TTC549 (cell line): ENCODE data around the gene IFT57.

ENCODE experiments used
- FAIRE-seq: peaks from 2 replicates; lab custom pipeline; 2012; peaks lifted over from hg19 to GRCh38; lab: Jason Lieb, UNC

The IFT57 gene

DNA sequence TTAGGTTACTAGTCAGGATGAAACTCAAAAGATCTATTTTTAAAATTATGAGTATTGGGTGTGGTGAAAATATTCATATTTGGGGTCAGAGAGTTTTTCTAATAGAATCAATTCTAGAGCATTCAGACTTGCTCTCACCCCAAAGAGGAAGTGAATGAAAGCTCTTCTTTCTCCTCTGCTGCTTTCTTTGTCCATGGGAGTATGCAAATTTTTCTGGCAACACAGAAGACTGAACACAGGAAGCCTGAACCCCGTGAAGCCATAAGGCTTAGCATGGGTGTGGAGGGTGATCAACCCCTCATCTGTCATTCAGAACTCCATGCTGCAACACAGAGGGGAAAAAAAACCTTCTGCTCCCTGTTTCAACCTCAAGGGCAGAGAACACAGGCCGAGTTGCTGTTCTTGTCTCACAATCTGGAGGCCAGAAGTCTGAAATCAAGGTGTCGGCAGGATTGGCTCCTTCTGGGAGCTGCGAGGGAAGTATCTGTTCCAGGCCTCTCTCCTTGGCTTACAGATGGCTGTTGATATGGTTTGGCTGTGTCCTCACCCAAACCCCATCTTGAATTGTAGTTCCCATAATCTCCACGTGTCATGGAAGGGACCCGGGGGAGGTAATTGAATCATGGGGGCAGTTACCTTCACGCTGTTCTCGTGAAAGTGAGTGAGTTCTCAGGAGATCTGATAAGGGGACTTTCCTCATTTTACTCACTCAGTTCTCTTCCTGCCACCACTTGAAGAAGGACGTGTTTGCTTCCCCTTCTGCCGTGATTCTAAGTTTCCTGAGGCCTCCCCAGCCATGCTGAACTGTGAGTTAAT is 97.7 kb downstream of the IFT57 start:
- FAIRE-seq = no peak

DNA sequence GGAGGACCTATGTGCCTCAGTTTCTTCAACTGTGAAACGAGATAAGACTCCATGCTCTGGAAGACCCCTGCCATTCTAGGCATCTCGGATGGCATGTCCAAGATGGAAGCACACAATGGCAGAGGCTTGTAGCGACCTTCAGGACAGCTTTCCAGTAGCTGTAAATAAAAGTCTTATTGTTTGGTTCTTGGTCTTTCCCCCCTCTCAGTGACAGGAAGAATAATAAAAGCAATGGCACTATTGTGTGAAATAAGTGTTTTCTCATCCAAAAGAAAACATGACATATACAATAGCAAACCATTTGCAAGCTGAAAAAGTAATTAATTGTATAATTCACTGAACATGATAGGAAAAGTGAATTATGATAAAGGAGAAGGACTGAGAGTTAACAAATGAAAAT is 98.9 kb downstream of the IFT57 start:
- FAIRE-seq = no peak

DNA sequence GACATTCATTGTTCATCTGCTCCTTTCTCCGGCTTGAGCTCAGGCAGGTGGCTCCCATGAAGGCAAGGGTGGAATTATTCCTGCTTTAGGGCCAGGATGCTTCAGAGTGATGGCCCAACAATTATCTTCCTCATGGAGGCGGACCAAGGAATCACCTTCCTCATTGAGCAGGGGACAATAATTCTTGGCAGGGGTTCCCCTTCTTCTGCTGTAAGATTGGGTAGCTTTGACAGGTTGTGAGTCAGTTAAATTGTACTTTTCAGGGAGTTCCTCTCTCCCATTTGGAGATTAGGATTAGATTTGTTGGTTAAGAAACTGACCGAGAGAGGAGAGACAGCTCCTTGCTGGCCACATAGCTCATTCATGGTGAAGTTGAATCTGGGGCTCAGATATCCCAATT is 99.9 kb downstream of the IFT57 start:
- FAIRE-seq = no peak

DNA sequence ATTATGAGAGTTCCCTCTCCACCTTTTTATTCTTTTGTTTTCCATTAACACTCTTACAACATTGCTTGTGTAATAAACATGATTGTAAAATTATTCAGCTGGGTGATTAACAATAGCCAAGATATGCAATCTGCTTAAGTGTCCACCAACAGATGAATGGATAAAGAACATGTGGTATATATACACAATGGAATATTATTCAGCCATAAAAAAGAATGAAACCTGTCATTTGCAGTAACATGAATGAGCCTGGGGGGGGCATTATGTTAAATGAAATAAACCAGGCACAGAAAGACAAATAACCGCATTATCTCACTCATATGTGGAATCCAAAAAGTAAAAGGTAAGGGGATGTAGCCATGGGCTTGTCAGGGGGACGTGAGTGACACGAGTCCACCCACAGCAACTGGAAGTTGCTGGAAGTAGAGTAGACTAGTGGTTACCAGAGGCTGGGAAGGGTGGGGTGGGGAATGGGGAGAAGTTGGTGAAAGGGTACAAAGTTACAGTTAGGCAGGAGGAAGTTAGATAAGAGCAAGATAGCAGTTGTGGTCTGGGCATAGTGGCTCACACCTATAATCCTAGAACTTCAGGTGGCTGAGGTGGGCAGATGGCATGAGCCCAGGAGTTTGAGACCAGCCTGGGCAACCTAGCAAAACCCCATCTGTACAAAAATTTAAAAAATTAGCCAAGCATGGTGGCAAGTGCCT is 102.7 kb downstream of the IFT57 start:
- no peak for FAIRE-seq

DNA sequence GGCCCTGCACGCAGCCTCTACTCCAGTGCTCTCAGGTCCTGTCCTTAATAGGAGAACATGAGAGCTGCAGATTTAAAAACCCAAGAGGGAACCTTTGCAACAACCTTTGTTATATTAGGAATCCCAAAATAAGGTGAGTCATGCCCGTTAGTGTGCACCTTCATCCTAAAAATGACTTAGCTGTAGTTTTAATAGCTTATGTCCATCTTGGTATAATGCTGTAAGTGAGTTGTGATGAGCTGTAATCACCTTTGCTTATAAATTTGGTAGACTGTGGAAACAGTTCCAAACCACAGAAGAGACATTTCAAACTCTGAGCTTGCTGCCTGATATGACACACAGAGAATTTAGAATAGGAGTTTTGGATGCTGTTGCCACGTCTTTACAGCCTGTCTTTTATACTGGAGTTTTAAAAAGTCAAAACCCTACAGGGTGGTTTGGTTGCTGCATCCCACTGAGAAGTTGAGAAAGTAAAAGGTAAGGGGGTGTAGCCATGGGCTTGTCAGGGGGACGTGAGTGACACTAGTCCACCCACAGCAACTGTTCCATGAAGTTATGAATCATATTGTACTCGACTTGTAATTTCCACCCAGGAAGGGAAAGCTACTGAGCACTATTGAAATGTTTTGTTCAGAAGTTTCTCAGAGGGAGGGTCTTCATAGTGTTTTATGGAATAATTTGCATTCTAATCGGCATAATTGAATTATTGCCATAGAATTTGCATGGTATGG is 104.0 kb downstream of the IFT57 start:
- no peak for FAIRE-seq

DNA sequence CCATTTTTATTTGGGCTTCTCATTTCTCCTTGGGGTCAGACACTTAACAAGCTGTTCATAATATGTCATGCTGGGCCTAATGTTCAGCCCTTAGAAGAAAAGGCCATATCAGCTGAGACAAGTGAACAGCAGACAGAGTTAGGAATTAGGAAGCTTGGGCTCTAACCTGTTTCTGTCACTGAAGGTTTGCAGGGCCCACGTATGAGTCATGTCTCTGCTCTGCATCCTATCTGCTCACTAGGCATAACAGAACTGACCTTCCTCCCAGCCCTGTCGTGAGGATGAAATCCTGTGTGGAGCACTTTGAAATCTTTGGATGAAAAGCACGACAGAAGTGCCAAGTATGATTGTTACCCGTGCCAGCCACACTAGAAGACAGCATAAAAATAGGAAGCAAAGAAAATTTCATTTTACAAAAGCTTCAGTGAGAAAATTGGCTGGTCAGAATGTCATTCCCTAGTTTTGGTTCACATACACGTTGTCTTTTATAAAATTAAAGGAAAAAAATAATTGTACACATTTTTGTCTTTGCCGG is 104.9 kb downstream of the IFT57 start:
- FAIRE-seq = no peak

DNA sequence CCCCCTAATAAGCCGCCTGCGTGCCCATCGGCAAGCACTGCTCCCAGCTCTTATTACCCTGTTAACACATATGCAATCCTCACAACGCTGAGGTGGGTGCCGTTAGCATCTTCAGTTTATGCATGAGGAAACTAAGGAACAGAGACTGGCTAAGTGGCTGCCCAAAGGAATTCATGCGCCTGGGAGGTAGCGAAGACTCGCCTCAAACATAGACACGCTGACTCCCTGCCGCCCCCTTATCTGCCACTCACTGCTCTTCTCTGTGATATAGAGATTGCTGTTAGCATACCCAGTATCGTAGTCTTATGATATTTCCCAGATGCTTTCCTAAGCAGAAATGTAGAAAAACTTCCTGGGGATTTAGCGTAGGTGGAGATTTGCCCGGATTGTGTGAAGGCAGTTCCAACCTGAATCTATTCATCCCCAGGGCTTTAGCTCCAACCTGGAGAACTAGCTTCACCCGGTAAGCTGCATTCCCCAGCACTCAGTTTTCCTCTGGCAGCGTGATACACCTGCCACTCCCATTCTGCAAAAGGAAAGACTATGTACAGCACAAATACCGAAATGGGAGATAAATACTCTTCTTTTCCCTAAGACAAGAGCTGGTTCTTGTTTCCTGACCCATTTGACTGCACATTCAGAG is 107.7 kb downstream of the IFT57 start:
- FAIRE-seq = no peak

DNA sequence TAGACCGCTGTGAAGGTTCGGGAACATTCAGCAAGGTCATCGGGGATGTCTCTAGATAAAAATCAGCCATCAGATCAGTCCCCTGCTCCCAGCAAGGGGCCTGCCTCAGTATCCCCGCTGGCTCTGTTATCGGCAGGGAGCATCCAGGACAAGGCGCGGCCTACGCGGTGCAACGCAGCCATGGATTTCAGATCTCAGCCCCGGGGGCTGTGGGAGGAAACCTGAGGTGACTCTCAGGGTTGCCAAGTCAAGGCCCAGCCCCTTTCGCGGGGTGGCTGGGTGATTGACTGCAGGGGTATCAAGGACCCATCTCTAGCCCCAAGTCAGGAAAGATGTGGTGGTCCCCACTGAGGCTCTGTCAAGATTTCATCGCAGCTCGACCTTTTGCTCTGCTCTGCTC is 108.2 kb downstream of the IFT57 start:
- no peak for FAIRE-seq

DNA sequence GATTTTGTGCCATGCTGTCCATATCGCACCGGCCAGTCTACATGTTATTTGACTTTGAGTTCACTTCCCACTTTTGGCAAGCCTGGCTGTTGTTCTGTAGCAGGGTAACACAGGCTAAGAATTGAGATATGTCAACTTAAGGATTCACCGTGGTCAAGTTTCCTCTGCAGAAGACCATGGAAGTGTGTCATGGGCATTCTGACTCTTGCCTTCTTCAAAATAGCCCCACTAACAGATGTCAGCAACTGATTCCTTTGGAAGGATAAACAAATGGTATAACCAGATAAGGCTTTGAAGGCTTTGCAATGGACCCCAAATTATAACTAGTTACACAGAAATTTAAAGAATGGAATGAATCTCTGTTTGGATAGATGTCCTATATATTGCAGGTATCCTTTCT is 111.3 kb downstream of the IFT57 start:
- FAIRE-seq = no peak
